SU-DHL-6 (cell line): ENCODE results near the gene ATG13.

Experiments used
- EZH2phosphoT487 ChIP-seq: fragments of 200-600 bp; sonication (generic), shearing (Covaris generic); conservative IDR thresholded peaks from 2 replicates; pipeline ENCODE4 v1.6.1; 2018; ENCODE audit warnings: mild to moderate bottlenecking, antibody characterized with exemption, low read length, moderate library complexity, mixed read lengths
- TF ChIP-seq, protein P1 (sequence below): fragments of 200-600 bp; sonication (generic); IDR thresholded peaks from one replicate; pipeline ENCODE4 v1.5.1; 2017; ENCODE audit warnings: antibody characterized with exemption, mild to moderate bottlenecking, low read length, moderate library complexity; ENCODE audit not compliant: insufficient read depth, poor library complexity, severe bottlenecking

GRCh38 chr11:46678741-46679130 lies 61.4 kb downstream of the ATG13 start:
- TF ChIP-seq, protein P1, sequence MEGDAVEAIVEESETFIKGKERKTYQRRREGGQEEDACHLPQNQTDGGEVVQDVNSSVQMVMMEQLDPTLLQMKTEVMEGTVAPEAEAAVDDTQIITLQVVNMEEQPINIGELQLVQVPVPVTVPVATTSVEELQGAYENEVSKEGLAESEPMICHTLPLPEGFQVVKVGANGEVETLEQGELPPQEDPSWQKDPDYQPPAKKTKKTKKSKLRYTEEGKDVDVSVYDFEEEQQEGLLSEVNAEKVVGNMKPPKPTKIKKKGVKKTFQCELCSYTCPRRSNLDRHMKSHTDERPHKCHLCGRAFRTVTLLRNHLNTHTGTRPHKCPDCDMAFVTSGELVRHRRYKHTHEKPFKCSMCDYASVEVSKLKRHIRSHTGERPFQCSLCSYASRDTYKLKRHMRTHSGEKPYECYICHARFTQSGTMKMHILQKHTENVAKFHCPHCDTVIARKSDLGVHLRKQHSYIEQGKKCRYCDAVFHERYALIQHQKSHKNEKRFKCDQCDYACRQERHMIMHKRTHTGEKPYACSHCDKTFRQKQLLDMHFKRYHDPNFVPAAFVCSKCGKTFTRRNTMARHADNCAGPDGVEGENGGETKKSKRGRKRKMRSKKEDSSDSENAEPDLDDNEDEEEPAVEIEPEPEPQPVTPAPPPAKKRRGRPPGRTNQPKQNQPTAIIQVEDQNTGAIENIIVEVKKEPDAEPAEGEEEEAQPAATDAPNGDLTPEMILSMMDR: no peak
- TF ChIP-seq EZH2phosphoT487: no peak
